ENCODE data around the gene OSBPL3.
"Not testable (repeated sequence)": the region's sequence is repeated elsewhere in the genome, so short reads cannot be mapped to it uniquely, and the experiment has no call there.

OSBPL3 gene

DNA sequence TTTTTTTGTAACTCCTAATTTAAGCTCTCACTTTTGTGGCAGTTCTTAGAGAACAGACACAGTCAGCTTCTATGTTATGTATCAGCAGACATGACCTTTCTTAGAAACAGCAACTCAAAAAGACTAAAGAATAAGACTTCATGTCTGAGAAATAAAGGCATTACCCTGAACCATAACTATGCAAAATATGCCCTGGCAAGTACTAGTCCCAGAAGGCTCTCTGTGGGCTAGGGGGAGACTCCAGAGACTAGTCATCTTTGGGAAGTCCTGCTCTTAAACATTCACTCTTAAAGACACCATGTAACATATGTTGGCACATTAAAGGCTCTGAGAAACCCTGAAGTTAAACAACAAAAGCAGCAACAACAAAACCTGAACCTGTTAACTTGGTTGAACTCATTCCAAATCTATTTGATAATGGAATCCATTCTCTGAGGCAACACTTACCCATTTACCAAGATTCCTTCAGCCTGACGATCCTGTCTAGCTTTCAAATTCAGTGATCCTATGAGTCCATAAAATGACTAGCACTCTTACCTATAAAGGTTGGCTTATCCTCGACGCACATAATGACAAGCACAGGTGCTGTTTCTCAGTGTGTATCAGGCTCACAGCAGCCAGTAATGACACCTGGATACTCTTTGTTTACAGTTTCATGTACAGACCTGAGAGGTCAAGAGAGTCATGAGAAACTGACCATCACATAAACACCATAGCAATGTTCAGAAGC lies 62.3 kb downstream of the OSBPL3 start:
- no peak for DNase-seq

DNA sequence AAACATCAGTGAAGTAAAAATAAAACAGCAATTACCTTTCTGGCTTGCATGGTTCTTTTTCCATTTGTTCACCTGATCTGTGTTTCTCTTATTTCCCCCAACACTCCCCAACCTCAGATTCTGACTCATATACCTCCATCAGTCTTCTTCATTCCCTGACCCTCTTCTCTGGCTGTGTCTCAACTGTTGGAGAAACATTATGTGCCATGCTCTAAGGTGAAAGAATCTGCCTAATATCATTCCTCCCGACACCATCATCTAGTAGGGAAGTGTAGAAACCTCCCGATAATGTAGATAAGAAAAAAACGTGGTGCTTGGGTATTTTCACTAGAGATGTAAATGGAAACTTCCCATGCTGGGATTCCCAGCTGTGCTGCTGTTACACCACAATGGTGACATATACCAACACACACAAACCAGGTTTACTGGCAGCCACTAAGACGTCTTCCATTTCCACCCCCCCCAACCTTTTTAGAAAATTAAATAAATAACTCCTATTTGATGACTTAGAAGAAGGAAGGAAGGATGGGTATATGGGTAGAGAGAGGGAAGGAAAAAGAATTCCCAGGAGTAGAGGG lies 63.4 kb downstream of the OSBPL3 start:
- no peak for DNase-seq

DNA sequence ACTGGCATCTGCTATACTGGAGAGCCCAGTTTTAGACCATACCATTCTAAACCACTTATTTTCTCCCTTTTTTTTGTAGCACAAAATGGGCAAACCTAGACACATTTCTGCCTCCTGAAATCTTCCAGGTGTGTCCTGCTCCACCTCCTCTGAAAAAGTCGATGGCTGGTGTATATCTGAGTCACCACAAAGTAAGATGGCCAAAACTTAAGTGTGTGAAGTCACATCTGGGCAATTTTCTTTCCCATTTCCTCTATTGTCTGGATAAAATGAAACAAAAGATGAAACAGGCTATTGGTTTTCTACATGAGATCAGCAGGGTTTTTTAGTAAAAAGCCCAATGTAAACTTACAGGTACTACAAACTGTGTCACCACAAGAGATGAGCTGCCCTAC lies 65.5 kb downstream of the OSBPL3 start:
- DNase-seq, result no peak

DNA sequence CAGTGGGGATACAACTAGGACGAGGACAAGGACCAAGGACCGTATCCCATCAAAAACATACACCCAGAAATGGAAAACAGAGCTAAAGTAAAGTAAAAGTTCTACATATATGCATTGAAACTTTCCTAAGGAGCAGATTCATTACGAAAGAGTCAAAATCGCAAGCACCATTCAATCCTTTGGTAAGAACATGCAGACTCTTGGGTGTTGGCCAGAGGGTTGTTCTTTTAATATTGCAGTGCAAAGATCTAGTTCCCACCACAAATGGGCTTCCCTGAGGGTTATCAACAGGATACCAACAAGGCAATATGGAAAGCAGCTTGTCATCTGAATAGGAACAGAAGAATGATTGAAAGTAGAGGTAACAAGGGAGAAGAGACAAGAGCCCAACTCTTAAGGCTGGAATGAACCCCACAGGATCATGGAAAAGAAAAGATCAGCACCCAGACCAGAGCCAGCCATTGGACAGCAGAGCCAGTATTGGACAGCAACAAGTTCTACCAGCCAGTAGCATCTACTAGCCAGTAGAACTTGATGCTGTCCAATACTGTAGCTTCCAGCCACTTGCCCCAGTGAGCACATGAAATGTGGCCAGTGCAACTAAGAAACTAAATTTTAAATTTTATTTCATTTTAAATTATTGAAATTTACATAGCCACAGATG lies 66.0 kb downstream of the OSBPL3 start:
- DNase-seq, result no peak

DNA sequence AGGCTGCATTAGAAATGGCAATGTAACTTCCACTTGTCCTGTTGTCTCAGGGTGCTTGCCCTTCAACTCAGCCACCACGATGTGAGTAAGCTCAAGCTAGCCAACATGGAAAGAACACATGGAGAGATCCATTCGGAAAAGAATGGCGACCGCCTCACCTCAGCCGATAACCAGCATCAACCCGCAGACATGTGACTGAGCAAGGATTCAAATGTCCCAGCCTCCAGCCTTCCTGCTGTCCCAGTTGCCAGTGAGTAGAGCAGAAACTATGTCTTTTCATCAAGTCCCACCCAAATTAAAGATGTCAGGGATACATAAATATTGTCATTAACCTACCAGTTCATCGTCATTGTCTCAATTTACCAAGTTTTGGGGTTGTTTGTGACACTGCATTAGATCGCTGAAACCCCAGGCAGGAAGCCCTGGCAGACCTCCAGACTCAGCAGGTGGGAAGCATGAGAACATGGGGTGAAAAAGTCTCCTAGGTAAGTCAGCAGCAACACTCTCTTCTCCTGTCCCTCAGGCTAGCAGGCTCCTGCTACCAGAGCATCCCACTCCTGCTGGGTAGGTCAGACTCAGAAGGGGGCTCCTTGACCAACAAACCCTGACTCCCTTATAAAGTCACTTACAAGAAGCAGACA lies 67.0 kb downstream of the OSBPL3 start:
- DNase-seq, result no peak

DNA sequence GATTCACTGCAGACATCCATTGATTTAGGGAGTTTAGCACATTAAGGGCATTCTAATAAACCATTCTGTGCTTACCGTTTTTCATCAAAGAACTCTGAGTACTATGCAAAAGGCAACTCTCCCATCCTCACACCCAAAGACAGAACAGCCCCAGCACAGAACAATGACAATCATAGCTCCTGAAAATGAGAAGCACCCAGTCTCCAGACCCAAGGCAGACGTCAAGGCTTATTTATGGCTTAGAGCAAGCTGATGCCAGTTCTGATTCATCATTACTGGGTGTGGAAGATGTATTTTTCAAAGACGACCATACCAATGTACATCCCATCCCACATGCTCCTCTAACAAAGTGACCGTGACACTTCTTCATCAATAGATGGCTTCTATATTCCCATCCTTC lies 67.6 kb downstream of the OSBPL3 start:
- no peak for DNase-seq

DNA sequence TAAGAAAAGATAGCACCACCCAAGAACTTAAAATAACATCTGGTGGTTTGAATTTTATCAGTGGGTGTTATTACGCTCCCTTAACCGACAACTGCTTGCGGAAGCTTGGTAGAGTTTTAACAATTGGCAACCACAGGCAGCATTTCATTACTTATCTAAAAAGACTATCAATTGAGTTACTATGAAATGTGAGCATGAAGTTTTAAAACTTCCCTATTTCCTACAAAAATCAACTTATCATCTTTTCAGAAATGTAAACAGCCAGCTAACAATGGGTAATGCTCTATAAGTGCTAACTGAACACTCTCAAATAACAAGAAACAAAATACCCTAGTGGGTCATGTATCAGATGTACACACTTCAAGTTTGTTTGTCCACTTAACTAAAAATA lies 68.8 kb downstream of the OSBPL3 start:
- no peak for DNase-seq

DNA sequence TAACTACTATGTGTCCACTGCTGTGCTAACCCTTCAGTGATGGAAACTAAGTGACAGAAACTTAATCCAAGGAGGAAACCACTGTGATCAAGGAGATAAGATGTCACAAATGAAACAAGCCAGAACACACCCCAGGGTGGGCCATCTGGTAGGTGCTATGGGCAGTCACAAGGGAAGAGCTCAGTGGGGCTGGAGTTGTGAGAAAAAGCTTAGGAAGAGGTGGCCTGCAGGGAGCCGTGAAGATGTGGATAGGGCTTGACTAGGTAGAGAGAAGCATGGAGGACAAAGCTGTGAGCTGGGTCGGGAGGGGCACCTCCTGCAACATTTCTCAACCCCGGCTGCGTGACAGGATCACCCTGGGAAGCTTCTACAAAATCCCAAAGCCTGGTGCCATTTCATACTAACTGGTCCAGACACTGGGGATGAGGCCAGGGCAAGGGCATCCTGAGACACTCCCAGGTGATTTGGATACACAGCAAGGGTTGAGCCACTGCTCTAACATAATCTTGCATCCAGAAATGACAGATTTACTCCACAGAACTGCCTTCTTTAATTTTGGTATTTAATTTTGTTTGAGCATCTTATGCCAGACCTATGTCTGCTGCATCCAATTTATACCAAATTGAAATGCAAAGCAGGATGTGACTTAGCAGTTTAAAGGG lies 69.3 kb downstream of the OSBPL3 start:
- no peak for DNase-seq

DNA sequence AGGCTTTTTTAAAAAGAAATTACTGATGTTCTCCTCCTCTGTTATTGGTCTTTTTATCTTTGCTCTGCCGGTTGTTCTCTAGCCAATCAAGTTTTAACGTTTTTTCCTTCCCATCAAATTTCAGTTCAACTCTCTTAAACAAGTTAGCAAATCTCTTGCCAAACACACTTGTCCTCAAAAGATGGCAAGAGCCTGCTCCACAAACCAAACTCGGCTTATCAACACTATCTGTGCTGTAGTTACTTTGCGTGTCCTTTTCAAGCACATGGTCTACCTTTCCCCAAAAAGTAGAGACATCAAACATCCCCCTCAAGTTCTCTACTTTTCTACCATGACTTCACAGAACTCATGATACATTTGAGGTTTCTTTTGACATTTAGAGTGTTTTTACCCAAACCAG lies 71.3 kb downstream of the OSBPL3 start:
- no peak for DNase-seq

DNA sequence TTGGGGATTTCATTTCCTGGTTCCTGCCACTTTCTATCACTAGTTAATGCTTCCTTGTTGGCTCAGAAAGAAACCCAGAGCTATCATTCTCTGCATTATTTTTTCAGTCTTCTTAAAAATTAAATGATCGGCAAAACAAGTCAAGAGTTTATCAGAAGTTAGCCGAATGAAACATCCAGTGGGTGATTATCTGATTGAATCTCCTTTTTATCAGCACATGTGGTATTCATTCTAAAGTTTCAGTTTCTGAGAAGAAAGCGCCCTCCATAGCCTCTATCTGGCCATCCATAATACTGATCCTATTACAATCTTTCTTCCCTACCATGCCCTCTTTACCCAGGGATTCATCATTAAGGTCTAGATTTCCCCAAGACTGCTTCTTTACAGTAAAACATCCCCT lies 71.8 kb downstream of the OSBPL3 start:
- DNase-seq, result no peak

DNA sequence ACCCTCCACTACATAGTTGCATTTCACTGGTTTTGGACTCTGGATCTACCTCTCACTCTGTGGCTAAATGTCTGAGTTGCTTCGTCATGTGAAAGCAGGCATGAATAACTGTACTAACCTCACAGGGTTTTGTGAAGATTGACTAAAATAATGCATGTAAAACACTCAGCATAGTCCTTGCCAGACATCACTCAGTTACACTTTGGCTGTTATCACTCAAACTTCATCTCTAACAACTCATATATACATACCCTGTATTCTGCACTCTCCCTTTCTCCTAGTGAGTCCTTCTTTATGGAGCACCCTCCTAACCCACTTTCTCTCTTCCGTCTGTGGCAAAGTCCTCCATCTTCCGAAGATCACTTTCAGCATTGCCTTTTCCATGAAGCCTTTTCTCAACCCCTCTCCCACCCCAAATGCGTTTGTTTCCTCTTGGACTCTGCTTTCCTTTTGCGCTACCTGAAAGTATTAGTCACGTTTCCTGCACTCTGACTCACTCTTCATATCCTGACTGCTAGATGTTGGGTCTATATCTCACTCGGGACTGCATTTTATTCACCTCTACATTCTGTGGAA lies 72.6 kb downstream of the OSBPL3 start:
- DNase-seq, result no peak

DNA sequence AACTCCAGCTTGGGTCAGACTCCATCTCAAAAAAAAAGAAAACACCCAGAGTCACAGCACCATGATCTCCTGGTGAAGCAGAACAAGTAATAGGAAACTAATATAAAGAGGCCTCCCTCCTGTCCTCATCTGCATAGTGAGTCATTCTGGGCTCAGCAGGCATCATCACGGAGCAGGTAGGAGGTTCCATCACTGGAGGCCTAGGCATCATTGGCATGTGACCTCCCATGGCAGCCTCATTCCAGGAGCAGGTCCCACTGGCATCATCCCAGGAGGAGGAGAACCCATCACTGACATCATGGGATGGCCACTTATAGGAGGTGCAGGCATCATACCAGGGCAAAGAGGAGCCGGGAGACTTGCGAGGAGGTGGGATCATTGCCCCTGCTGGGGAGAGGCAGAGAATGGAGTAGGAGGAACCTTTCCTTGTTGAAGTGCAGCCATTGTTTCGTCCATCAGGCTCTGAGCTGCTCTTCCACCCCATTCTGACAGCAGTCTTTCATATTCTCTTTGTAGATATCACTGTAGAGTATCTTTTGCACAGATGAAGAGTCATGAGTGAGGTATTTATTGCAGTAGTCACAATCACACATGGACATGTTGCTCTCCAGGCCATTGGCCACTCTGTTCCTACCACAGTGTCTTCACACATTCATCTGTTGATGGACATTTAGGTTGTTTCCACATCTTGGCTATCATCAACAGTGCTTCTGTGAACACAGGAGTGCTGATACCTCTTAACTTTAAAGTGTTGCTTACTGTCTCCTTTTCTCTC lies 73.8 kb downstream of the OSBPL3 start:
- DNase-seq, result no peak

DNA sequence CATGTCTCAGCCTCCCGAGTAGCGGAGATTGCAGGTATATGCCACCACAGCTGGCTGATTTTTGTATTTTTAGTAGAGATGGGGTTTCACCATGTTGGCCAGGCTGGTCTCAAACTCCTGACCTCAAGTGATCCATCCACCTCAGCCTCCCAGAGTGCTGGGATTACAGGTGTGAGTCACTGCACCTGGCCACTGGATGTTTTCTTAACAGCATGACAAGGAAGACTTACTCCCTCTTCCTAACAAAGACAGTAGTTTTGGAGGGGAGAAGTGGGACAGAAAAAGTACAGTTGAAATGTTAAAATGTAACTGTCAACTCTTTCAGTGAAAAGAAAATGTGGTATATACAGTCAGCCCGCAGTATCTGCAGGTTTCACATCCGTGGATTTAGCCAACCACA lies 76.0 kb downstream of the OSBPL3 start:
- not testable (repeated sequence) for DNase-seq

DNA sequence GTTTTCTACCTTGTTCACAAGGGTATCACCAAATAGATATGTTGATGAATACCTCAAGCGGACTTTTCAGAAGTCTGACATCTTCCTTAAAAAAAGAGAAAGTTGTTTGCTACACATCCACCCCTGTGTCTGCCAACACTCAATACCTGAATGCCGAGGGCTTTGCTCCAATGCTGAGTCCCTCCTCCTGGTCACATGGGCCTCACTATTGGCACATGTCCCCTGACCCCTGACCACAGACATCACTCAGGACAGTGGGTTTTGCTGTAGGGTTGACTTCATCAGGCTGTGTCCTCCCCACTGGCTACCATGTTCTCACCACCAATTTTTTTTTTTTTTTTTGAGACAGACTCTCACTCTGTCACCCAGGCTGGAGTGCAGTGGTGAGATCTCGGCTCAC lies 76.4 kb downstream of the OSBPL3 start:
- DNase-seq, result no peak

DNA sequence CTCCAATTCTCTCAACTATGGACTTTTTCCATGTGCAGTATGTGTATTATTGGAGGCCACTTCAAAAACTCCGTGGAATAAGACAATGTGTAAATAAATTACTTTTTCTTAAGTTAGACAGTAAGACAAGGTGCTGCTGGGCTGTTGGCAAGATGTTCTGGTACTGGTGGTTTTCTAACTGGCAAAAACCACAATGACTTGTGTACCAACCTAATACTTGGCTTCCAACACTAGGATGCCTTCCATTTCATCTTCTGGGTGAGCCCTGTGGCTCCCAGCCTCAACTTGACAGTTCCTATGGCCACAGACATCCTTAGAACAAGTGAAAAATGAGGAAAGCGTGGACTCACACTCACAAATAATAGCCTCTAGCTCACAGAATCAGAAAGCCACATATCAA lies 77.0 kb downstream of the OSBPL3 start:
- DNase-seq, result no peak

DNA sequence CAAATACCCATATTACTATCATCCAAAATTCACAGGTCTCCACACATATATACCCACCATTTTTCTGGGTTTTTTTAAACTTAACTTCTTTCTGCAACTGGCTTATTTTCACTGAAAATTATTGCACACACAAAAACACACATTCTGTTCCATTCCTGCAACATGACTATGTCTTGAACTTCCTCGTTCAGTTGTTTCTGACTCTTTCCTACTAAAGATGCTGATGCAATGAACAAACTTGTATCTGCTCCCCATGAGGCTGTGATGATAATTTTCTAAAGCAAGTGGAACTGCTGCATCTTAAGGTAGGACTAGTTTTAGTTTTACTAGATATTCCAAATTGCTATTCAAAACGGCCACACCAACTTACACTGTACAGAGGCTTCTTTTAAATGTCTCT lies 77.7 kb downstream of the OSBPL3 start:
- DNase-seq, result no peak

DNA sequence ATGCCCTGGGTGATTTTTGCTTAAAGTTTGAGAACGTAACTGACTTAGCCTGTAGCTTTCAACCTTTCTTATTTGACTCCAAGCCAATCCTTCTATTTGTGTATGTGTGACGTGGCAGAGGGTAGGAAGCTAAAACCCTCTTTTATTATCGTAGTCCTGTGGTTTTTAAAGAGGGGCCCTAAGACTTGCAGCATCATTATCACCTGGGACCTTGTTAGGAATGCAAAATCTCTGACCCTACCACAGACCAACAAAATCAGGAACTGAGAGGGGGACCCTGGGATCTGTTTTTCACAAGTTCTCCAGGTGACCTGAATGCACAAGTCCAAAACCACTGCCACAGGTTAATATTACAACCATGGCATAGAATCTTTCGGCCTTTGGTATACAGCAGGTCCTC lies 80.1 kb downstream of the OSBPL3 start:
- no peak for DNase-seq

DNA sequence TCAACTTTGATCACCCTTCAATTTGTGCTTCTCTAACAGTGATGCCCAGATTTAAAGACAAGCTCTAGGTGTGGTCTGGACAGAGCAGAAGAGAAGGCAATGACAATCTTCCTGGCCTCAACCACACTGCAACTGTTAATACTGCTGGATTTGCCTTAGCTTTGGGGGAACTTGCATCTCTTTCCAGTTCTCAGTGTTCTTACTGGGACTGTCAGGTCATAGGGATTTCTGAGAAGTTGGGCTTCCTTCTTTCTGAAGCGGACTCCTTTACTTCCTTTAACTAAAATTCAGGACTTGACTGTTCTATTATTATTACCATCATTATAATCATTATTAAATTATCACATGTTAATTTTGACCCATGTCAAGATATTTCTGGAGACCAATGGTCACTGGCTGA lies 80.8 kb downstream of the OSBPL3 start:
- no peak for DNase-seq

DNA sequence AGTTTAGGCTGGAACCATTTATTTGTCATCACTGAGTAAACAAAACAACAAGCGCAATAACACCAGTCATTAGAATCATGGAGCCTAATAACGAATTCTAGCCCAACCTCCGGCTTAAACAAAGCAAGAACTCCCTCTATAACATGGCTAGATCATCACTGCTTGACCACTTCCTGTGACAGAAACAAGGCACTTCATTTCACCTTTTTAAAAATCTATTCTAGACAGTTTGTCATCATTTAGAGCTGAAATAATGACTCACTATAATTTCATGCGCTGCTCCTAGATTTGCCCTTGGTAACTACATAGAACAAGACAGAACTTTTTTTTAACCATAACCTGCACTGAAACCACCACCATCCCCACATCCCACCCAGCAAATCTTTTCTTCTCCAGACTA lies 81.3 kb downstream of the OSBPL3 start:
- no peak for DNase-seq

DNA sequence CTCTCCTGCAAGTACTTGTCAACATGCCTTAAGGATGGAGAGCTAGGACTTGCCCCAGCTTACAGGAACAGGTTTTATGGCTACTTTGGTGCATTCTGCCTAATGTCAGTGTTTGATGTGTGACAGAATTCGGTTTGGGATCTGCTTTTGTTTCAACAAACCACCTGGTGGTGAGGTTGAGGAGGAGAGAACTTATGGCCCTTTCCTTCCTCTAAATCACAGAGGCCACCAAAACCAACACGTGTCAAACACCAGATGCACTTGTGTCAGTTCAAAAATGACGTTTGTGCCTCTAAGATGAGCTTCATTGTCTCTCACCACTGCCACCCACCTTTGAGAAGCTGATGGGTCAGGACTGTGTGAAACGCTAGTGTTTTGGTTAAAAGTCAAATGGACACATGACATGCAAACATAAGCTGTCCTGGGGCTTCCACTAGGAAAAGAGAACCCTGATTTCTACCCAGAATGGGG lies 83.9 kb downstream of the OSBPL3 start:
- no peak for DNase-seq

DNA sequence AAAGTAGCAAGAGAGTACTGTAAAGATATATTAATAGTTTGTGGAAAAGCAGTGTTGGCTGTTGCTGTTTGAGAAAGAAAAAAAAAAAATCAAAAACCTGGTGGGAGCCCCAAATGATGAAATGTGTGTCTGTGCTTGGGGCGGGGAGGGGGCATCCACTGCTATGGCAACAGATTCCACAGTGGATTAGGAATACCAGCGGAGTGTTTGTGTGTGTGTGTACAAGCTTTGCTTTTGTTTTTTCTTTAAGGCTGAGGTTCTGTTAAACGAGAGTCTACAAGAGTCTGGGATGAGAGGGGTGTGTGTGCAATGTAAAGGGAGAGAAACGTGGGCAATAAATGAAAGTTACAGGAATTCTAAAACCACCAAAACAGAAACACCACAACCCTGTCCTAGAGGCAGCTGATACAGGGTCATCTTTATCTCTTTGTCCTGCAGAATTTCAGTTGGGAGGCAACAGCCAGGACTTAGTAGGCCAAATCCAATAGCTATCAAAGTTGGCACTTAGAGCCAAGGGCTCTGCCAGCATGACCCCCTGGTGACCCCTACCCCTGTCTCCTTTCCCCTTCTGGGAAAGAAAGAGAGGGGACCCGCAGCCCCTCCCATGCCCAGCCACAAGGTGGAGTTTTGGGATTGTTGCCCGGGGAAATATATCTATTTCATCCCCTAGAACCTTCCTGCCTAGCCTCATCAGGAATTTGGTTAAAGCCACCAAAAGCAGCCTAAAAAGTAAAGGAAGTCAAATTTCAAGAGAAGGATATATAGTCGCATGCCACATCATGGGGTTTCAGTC lies 85.4 kb downstream of the OSBPL3 start:
- DNase-seq, result no peak
